Measurements from ENCODE around the gene RAD9B. TPM values are rescaled to one million over a fixed set of nuclear protein-coding genes. Genes with fewer than 3 reads are reported as not detected.

The RAD9B gene
- total and polyA plus RNA-seq, 2 of the 13 experiments (the other 11 are each of a cell fraction or from before 2014, with no cell fraction given) = 0.05 to 0.38 TPM

- TF ChIP-seq GPBP1L1 (CRISPR knock-in tag; IDR thresholded peaks at IDR 0.05) = no peak
- TF ChIP-seq ATF3 (CRISPR knock-in tag; IDR thresholded peaks at IDR 0.05) = no peak; the same call in 1 of the 2 replicates
- no peak for TF ChIP-seq ZNF720 (CRISPR knock-in tag; IDR thresholded peaks at IDR 0.05)
- no peak for TF ChIP-seq ZNF12 (CRISPR knock-in tag; IDR thresholded peaks at IDR 0.05)
- peak; percentile 34; the same call in 1 of the 2 replicates for TF ChIP-seq ZNF543 (CRISPR knock-in tag; IDR thresholded peaks at IDR 0.05)
- no peak for TF ChIP-seq TCF7L2 (IDR thresholded peaks at IDR 0.05; ENCODE audit: low read depth, low read length)
- TF ChIP-seq ZNF883 (CRISPR knock-in tag; IDR thresholded peaks at IDR 0.05; ENCODE audit: not compliant biosample characterization) = no peak
- peak; percentile 78; the same call in 1 of the 2 replicates for TF ChIP-seq MTERF4 (CRISPR knock-in tag; IDR thresholded peaks at IDR 0.05)
- TF ChIP-seq HNRNPK (IDR thresholded peaks at IDR 0.05; ENCODE audit: low read depth, low read length, poor library complexity, severe bottlenecking) = peak; percentile 59
- TF ChIP-seq ZNF496 (CRISPR knock-in tag; IDR thresholded peaks at IDR 0.05; ENCODE audit: insufficient replicate concordance) = no peak
- peak; percentile 5; the same call in 1 of the 2 replicates for TF ChIP-seq TBX2 (CRISPR knock-in tag; IDR thresholded peaks at IDR 0.05; ENCODE audit: borderline replicate concordance)
- peak; percentile 78; the same call in 1 of the 2 replicates for TF ChIP-seq TP53 (CRISPR knock-in tag; conservative IDR thresholded peaks at IDR 0.05)
- peak; percentile 85 for TF ChIP-seq ZNF501 (CRISPR knock-in tag; IDR thresholded peaks at IDR 0.05)
- TF ChIP-seq CBFB (CRISPR knock-in tag; IDR thresholded peaks at IDR 0.05) = peak; percentile 19
- TF ChIP-seq ZNF549 (CRISPR knock-in tag; IDR thresholded peaks at IDR 0.05) = no peak
- TF ChIP-seq ZFP90 (CRISPR knock-in tag; IDR thresholded peaks at IDR 0.05; ENCODE audit: borderline replicate concordance) = peak; percentile 82
- 0 out of 4 replicates have a peak, but pooled peaks of 1 of the 2 experiments have one; percentile 30 for TF ChIP-seq REST (IDR thresholded peaks at IDR 0.05; ENCODE audit: borderline replicate concordance in 1 of 2, low read depth in 1 of 2, low read length in 2 of 2)
- TF ChIP-seq ZNF510 (CRISPR knock-in tag; IDR thresholded peaks at IDR 0.05; ENCODE audit: low read depth) = 0 out of 2 replicates have a peak, but pooled peaks have one; percentile 82
- TF ChIP-seq CREM (IDR thresholded peaks at IDR 0.05) = peak; percentile 80
- TF ChIP-seq CREM (CRISPR knock-in tag; IDR thresholded peaks at IDR 0.05) = no peak
- TF ChIP-seq ZNF839 (CRISPR knock-in tag; IDR thresholded peaks at IDR 0.05; ENCODE audit: borderline replicate concordance) = no peak
Observed at GRCh38 chr12:110468214-110469048, 33.7 kb upstream of the RAD9B start, which contains the start of the genes FAM216A and GPN3 (continued).

All from HepG2 (cell line).